HCT116 (cell line): Measurements from ENCODE around the gene TMPRSS11A.

Source experiments
- EGR1 ChIP-seq: IDR thresholded peaks from 2 replicates; pipeline ENCODE4 v1.6.1; 2012; ENCODE audit warnings: low read depth
- EZH2 ChIP-seq: fragments of 200-600 bp; sonication (generic); IDR thresholded peaks from 2 replicates; pipeline ENCODE4 v1.6.1; 2017; ENCODE audit warnings: antibody characterized with exemption, mixed run types
- EZH2phosphoT487 ChIP-seq: fragments of 200-600 bp; IDR thresholded peaks from 2 replicates; pipeline ENCODE4 v1.6.1; 2018; ENCODE audit warnings: antibody characterized with exemption, borderline replicate concordance
- POLR2A ChIP-seq: IDR thresholded peaks from 2 replicates; pipeline ENCODE4 v1.7.0; 2011; ENCODE audit warnings: borderline replicate concordance; ENCODE audit not compliant: insufficient read depth, insufficient read length; ENCODE audit errors: extremely low read depth
- POLR2AphosphoS5 ChIP-seq: IDR thresholded peaks from 2 replicates; pipeline ENCODE4 v1.6.1; 2011; ENCODE audit warnings: mild to moderate bottlenecking, low read depth, low read length, moderate library complexity
- RAD21 ChIP-seq: IDR thresholded peaks from 2 replicates; pipeline ENCODE4 v1.6.1; 2012; ENCODE audit warnings: low read depth, mild to moderate bottlenecking
- SP1 ChIP-seq: IDR thresholded peaks from 2 replicates; pipeline ENCODE4 v1.6.1; 2012; ENCODE audit warnings: low read depth
- YY1 ChIP-seq: IDR thresholded peaks from 2 replicates; pipeline ENCODE4 v1.6.1; 2011; ENCODE audit warnings: low read length, low read depth, moderate library complexity, mild to moderate bottlenecking; ENCODE audit not compliant: insufficient replicate concordance; ENCODE audit errors: extremely low read depth
- ZNF274 ChIP-seq: fragments of 200-500 bp; sonication (Bioruptor generic); IDR thresholded peaks from 2 replicates; pipeline ENCODE4 v1.6.1; 2014; ENCODE audit warnings: mild to moderate bottlenecking, low read depth, low read length, inconsistent platforms
- TF ChIP-seq, protein P1 (sequence below), 3 experiments: fragments of 200-600 bp in 1 of 3; sonication (generic) in 1 of 3; IDR thresholded peaks in 2 of 3; conservative IDR thresholded peaks in 1 of 3; 2 replicates each; pipeline ENCODE4 v1.5.1; 2012 to 2017; ENCODE audit warnings: low read depth in 2 of 3, low read length in 2 of 3, antibody characterized with exemption in 1 of 3, borderline replicate concordance in 1 of 3, control low read depth in 1 of 3, mild to moderate bottlenecking in 1 of 3, mixed read lengths in 1 of 3, mixed run types in 1 of 3, moderate library complexity in 1 of 3; ENCODE audit not compliant: insufficient read depth in 1 of 3
- TF ChIP-seq, protein P2 (sequence below): IDR thresholded peaks from 2 replicates; pipeline ENCODE4 v1.6.1; 2011; ENCODE audit warnings: mild to moderate bottlenecking, low read length, moderate library complexity; ENCODE audit not compliant: insufficient replicate concordance; ENCODE audit errors: extremely low read depth
- TF ChIP-seq, protein P3 (sequence below): IDR thresholded peaks from 2 replicates; pipeline ENCODE4 v1.6.1; 2012
- TF ChIP-seq, protein P4 (sequence below): IDR thresholded peaks from 2 replicates; pipeline ENCODE4 v1.6.1; 2012

DNA sequence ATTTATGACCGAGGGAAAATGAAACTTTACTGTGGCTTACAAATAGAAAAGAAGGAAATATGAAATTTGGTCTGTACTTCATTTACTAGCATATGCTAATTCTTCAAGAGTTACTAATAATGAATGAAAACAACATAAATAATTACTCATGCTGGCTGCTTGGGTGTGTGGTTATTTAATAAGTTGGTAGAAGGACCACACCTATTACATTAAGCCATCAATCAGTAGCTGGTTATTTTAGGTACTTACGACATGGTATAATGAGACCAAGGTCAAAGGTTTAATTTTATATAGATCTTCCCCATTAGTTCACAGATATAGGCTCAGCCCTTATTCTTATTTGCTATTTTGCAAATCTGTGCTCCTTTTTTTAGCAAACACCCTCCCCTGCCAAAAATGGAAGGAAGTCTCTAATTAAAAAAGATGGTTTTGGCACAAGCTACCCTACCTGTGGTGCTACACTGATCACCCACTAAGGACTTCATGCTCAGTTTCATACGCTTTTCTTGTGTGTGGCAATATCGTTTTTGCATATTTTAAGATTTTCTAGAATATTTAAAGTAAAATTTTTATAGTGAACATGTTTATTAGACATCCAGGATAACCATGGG is 93.6 kb downstream of the TMPRSS11A start:
- TF ChIP-seq, protein P1, sequence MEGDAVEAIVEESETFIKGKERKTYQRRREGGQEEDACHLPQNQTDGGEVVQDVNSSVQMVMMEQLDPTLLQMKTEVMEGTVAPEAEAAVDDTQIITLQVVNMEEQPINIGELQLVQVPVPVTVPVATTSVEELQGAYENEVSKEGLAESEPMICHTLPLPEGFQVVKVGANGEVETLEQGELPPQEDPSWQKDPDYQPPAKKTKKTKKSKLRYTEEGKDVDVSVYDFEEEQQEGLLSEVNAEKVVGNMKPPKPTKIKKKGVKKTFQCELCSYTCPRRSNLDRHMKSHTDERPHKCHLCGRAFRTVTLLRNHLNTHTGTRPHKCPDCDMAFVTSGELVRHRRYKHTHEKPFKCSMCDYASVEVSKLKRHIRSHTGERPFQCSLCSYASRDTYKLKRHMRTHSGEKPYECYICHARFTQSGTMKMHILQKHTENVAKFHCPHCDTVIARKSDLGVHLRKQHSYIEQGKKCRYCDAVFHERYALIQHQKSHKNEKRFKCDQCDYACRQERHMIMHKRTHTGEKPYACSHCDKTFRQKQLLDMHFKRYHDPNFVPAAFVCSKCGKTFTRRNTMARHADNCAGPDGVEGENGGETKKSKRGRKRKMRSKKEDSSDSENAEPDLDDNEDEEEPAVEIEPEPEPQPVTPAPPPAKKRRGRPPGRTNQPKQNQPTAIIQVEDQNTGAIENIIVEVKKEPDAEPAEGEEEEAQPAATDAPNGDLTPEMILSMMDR (IDR thresholded peaks at IDR 0.05 in 2 of 3, conservative IDR thresholded peaks at IDR 0.05 in 1 of 3; ENCODE audit: borderline replicate concordance in 1 of 3, insufficient read depth in 1 of 3, low read depth in 2 of 3, low read length in 2 of 3): no peak
- no peak for TF ChIP-seq POLR2AphosphoS5
- TF ChIP-seq POLR2A: no peak
- TF ChIP-seq EZH2: no peak
- TF ChIP-seq EGR1: no peak
- TF ChIP-seq, protein P2, sequence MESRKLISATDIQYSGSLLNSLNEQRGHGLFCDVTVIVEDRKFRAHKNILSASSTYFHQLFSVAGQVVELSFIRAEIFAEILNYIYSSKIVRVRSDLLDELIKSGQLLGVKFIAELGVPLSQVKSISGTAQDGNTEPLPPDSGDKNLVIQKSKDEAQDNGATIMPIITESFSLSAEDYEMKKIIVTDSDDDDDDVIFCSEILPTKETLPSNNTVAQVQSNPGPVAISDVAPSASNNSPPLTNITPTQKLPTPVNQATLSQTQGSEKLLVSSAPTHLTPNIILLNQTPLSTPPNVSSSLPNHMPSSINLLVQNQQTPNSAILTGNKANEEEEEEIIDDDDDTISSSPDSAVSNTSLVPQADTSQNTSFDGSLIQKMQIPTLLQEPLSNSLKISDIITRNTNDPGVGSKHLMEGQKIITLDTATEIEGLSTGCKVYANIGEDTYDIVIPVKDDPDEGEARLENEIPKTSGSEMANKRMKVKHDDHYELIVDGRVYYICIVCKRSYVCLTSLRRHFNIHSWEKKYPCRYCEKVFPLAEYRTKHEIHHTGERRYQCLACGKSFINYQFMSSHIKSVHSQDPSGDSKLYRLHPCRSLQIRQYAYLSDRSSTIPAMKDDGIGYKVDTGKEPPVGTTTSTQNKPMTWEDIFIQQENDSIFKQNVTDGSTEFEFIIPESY: no peak
- TF ChIP-seq EZH2phosphoT487: no peak
- TF ChIP-seq, protein P3, sequence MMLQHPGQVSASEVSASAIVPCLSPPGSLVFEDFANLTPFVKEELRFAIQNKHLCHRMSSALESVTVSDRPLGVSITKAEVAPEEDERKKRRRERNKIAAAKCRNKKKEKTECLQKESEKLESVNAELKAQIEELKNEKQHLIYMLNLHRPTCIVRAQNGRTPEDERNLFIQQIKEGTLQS: no peak
- TF ChIP-seq, protein P4, sequence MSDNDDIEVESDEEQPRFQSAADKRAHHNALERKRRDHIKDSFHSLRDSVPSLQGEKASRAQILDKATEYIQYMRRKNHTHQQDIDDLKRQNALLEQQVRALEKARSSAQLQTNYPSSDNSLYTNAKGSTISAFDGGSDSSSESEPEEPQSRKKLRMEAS: no peak
- no peak for TF ChIP-seq RAD21
- no peak for TF ChIP-seq SP1
- no peak for TF ChIP-seq YY1
- TF ChIP-seq ZNF274: no peak
